ENCODE measurements around the gene AEN. TPM values are rescaled to one million over a fixed set of nuclear protein-coding genes. Genes with fewer than 3 reads are reported as not detected.

Gene AEN
- total and polyA plus RNA-seq, 2 experiments from 2014 or later, result 22.3 to 35.9 TPM

GRCh38 chr15:88647351-88648105 lies 26.4 kb downstream of the AEN start:
- Histone ChIP-seq H3K9me2 (ENCODE audit: insufficient read depth) (no peaks in the 10 kb centered on the region), H3K36me3 (ENCODE audit: low read depth) (no peaks in the 10 kb centered on the region), H3K27me3 (replicated peaks; ENCODE audit: insufficient read depth) (no peaks in the 10 kb centered on the region), H3K4me1 (ENCODE audit: insufficient read depth) (peaks cover 8% of the 10 kb centered on the region; the same call in 1 of the 2 replicates), H4K20me1 (ENCODE audit: insufficient read depth) (no peaks in the 10 kb centered on the region), H3K27ac (no peak overlapping the region), H2AFZ (no peak overlapping the region), H3K4me3 (no peak overlapping the region), H3K9me3 (ENCODE audit: low read depth) (no peaks in the 10 kb centered on the region), H3K79me2 (ENCODE audit: insufficient read depth) (no peaks in the 10 kb centered on the region), H3K4me2 (ENCODE audit: unreplicated experiment) (no peak overlapping the region), H3F3A (ENCODE audit: insufficient read depth) (no peaks in the 10 kb centered on the region), H3K9ac (no peak overlapping the region)
- WGBS, 2 experiments (ENCODE audit: low coverage in 1 of 2, low lambda C conversion rate in 2 of 2, missing lambda C conversion rate in 2 of 2), result 90 to 91% methylated on average over 11 of the region's 11 CpGs
- DNase-seq, result no peak
- TF ChIP-seq EZH2phosphoT487 (IDR thresholded peaks at IDR 0.05; ENCODE audit: insufficient read depth, low read depth) (no peak), EZH2 (IDR thresholded peaks at IDR 0.05; ENCODE audit: insufficient read depth, poor library complexity, severe bottlenecking) (no peak)
- in situ Hi-C loops (cut with MboI), result no loop called here

GRCh38 chr15:88648357-88649214 lies 27.4 kb downstream of the AEN start:
- no peaks in the 10 kb centered on the region for H3K9me2 ChIP-seq (ENCODE audit: insufficient read depth)
- H2AFZ ChIP-seq, result no peak overlapping the region
- WGBS, 2 experiments (ENCODE audit: low coverage in 1 of 2, low lambda C conversion rate in 2 of 2, missing lambda C conversion rate in 2 of 2), result 94 to 95% methylated on average over 12 of the region's 12 CpGs
- no peaks in the 10 kb centered on the region for H3K79me2 ChIP-seq (ENCODE audit: insufficient read depth)
- H3K9me3 ChIP-seq (ENCODE audit: low read depth), result no peaks in the 10 kb centered on the region
- in situ Hi-C loops (cut with MboI), result no loop called here
- H4K20me1 ChIP-seq (ENCODE audit: insufficient read depth), result no peaks in the 10 kb centered on the region
- no peaks in the 10 kb centered on the region for H3K27me3 ChIP-seq (replicated peaks; ENCODE audit: insufficient read depth)
- TF ChIP-seq EZH2 (IDR thresholded peaks at IDR 0.05; ENCODE audit: insufficient read depth, poor library complexity, severe bottlenecking) (no peak), EZH2phosphoT487 (IDR thresholded peaks at IDR 0.05; ENCODE audit: insufficient read depth, low read depth) (no peak)
- H3K36me3 ChIP-seq (ENCODE audit: low read depth), result no peaks in the 10 kb centered on the region
- no peaks in the 10 kb centered on the region for H3F3A ChIP-seq (ENCODE audit: insufficient read depth)
- H3K27ac ChIP-seq, result peak overlapping the region; percentile 22; the same call in 1 of the 2 replicates
- H3K4me1 ChIP-seq (ENCODE audit: insufficient read depth), result peaks cover 8% of the 10 kb centered on the region; the same call in 1 of the 2 replicates
- no peak overlapping the region for H3K9ac ChIP-seq
- no peak overlapping the region for H3K4me2 ChIP-seq (ENCODE audit: unreplicated experiment)
- no peak overlapping the region for H3K4me3 ChIP-seq
- peak; percentile 36 for DNase-seq

- Histone ChIP-seq H3K79me2 (ENCODE audit: insufficient read depth) (no peaks in the 10 kb centered on the region), H3K4me1 (ENCODE audit: insufficient read depth) (peaks cover 8% of the 10 kb centered on the region; the same call in 1 of the 2 replicates), H2AFZ (no peak overlapping the region), H4K20me1 (ENCODE audit: insufficient read depth) (no peaks in the 10 kb centered on the region), H3K27ac (peak overlapping the region; percentile 22; the same call in 1 of the 2 replicates), H3K9ac (no peak overlapping the region), H3K9me2 (ENCODE audit: insufficient read depth) (no peaks in the 10 kb centered on the region), H3K4me2 (ENCODE audit: unreplicated experiment) (no peak overlapping the region), H3K9me3 (ENCODE audit: low read depth) (no peaks in the 10 kb centered on the region), H3F3A (ENCODE audit: insufficient read depth) (no peaks in the 10 kb centered on the region), H3K36me3 (ENCODE audit: low read depth) (no peaks in the 10 kb centered on the region), H3K27me3 (replicated peaks; ENCODE audit: insufficient read depth) (no peaks in the 10 kb centered on the region), H3K4me3 (no peak overlapping the region)
- in situ Hi-C loops (cut with MboI), result no loop called here
- TF ChIP-seq EZH2phosphoT487 (IDR thresholded peaks at IDR 0.05; ENCODE audit: insufficient read depth, low read depth) (no peak), EZH2 (IDR thresholded peaks at IDR 0.05; ENCODE audit: insufficient read depth, poor library complexity, severe bottlenecking) (no peak)
- peak; percentile 82 for DNase-seq
- WGBS, 2 experiments (ENCODE audit: low coverage in 1 of 2, low lambda C conversion rate in 2 of 2, missing lambda C conversion rate in 2 of 2), result 55 to 56% methylated on average over 12 of the region's 12 CpGs
Measured at GRCh38 chr15:88649286-88649733, 28.2 kb downstream of the AEN start.

- Histone ChIP-seq H3K4me1 (ENCODE audit: insufficient read depth) (peaks cover 8% of the 10 kb centered on the region; the same call in 1 of the 2 replicates), H3K79me2 (ENCODE audit: insufficient read depth) (no peaks in the 10 kb centered on the region), H3F3A (ENCODE audit: insufficient read depth) (no peaks in the 10 kb centered on the region), H3K9ac (no peak overlapping the region), H3K9me2 (ENCODE audit: insufficient read depth) (no peaks in the 10 kb centered on the region), H3K9me3 (ENCODE audit: low read depth) (no peaks in the 10 kb centered on the region), H4K20me1 (ENCODE audit: insufficient read depth) (no peaks in the 10 kb centered on the region), H3K27ac (no peak overlapping the region), H3K27me3 (replicated peaks; ENCODE audit: insufficient read depth) (no peaks in the 10 kb centered on the region), H3K4me2 (ENCODE audit: unreplicated experiment) (no peak overlapping the region), H3K36me3 (ENCODE audit: low read depth) (no peaks in the 10 kb centered on the region), H3K4me3 (no peak overlapping the region), H2AFZ (no peak overlapping the region)
- no peak for DNase-seq
- TF ChIP-seq EZH2 (IDR thresholded peaks at IDR 0.05; ENCODE audit: insufficient read depth, poor library complexity, severe bottlenecking), result no peak
- TF ChIP-seq EZH2phosphoT487 (IDR thresholded peaks at IDR 0.05; ENCODE audit: insufficient read depth, low read depth), result no peak
- WGBS, 2 experiments (ENCODE audit: low coverage in 1 of 2, low lambda C conversion rate in 2 of 2, missing lambda C conversion rate in 2 of 2), result 90 to 95% methylated on average over 22 to 23 of the region's 23 CpGs
- in situ Hi-C loops (cut with MboI), result loop anchor here (25.0 kb wide), 2 partner anchors 362 to 537 kb away; no protein-coding TSS in a partner anchor
Measured at GRCh38 chr15:88649753-88650551, 28.8 kb downstream of the AEN start.

All from GM23248 (cell line).